Fibroblast of lung (primary cell): ENCODE measurements around the gene RNF7. TPM values are rescaled to one million over a fixed set of nuclear protein-coding genes. Genes with fewer than 3 reads are reported as not detected.
"Not testable (repeated sequence)": the region's sequence is repeated elsewhere in the genome, so short reads cannot be mapped to it uniquely, and the experiment has no call there.

Source experiments
- DNase-seq, 2 donors: peaks; one replicate each; pipeline versions ENCODE4 v3.0.0 to v3.0.0-alpha.2; 2010; ENCODE audit warnings: low read depth in 2 of 2
- H2AFZ ChIP-seq: 2 replicates; pipeline ENCODE4 v1.5.1; 2012; ENCODE audit warnings: low read length, control low read depth, inconsistent platforms
- H3K27ac ChIP-seq: 2 replicates; pipeline ENCODE4 v1.5.1; 2011; ENCODE audit warnings: low read length, control low read depth; ENCODE audit not compliant: insufficient read depth
- H3K27me3 ChIP-seq: 2 replicates; pipeline ENCODE4 v1.5.1; 2011; ENCODE audit warnings: mild to moderate bottlenecking, low read length; ENCODE audit not compliant: control insufficient read depth, insufficient read depth
- H3K36me3 ChIP-seq: 2 replicates; pipeline ENCODE4 v1.5.1; 2011; ENCODE audit warnings: low read length; ENCODE audit not compliant: control insufficient read depth, insufficient read depth
- H3K4me1 ChIP-seq: 2 replicates; pipeline ENCODE4 v1.5.1; 2011; ENCODE audit warnings: low read length; ENCODE audit not compliant: control insufficient read depth, insufficient read depth; ENCODE audit errors: extremely low read depth
- H3K4me2 ChIP-seq: 2 replicates; pipeline ENCODE4 v1.5.1; 2011; ENCODE audit warnings: low read length, control low read depth; ENCODE audit not compliant: insufficient read depth; ENCODE audit errors: extremely low read depth
- H3K4me3 ChIP-seq, 4 experiments: fragments of 200-600 bp in 1 of 4; sonication (generic) in 1 of 4; replicated peaks in 1 of 4; 2 replicates each; pipeline ENCODE4 v1.5.1; 2011 to 2016; ENCODE audit warnings: low read length in 4 of 4, low read depth in 3 of 4, mild to moderate bottlenecking in 3 of 4, control low read depth in 2 of 4, inconsistent platforms in 1 of 4, mixed read lengths in 1 of 4; ENCODE audit not compliant: insufficient read depth in 1 of 4; ENCODE audit errors: control extremely low read depth in 1 of 4
- H3K79me2 ChIP-seq: 2 replicates; pipeline ENCODE4 v1.5.1; 2012; ENCODE audit warnings: mild to moderate bottlenecking, low read length, inconsistent platforms; ENCODE audit not compliant: control insufficient read depth, insufficient read depth
- H3K9ac ChIP-seq: 2 replicates; pipeline ENCODE4 v1.5.1; 2011; ENCODE audit warnings: mild to moderate bottlenecking, low read length, control low read depth; ENCODE audit not compliant: insufficient read depth
- H3K9me3 ChIP-seq: 2 replicates; pipeline ENCODE4 v1.5.1; 2012; ENCODE audit warnings: low read depth, low read length; ENCODE audit not compliant: control insufficient read depth, insufficient read depth
- H4K20me1 ChIP-seq: 2 replicates; pipeline ENCODE4 v1.5.1; 2011; ENCODE audit warnings: low read length; ENCODE audit not compliant: control insufficient read depth, insufficient read depth; ENCODE audit errors: extremely low read depth
- EZH2 ChIP-seq: IDR thresholded peaks from 2 replicates; pipeline ENCODE4 v1.5.1; 2012; ENCODE audit warnings: low read length, control low read depth, mild to moderate bottlenecking; ENCODE audit errors: missing control alignments
- polyA plus RNA-seq, 2 donors: library from polyadenylated mRNA; depleted of rRNA in 1 of 2; stranded (reverse) in 1 of 2; unstranded in 1 of 2; fragments of >200 nt; gene quantifications; 2 replicates each; pipeline ENCODE4 v1.2.1, GENCODE V29; 2011 to 2012; ENCODE audit warnings: missing spikeins in 1 of 2
- total RNA-seq: library from RNA; depleted of rRNA; stranded (reverse); fragments of >200 nt; gene quantifications from 2 replicates; pipeline ENCODE4 v1.2.1, GENCODE V29; 2014
- TF ChIP-seq, protein P1 (sequence below), 2 donors: IDR thresholded peaks in 1 of 2; conservative IDR thresholded peaks in 1 of 2; 1 replicate in 1 of 2; 2 replicates in 1 of 2; pipeline ENCODE4 v1.5.1; 2011 to 2012; ENCODE audit warnings: low read length in 2 of 2, control low read depth in 1 of 2, inconsistent platforms in 1 of 2, low read depth in 1 of 2, mild to moderate bottlenecking in 1 of 2

The RNF7 gene
- total and polyA plus RNA-seq, 2 donors (not counting 1 experiment from before 2014, with no cell fraction given), result 38.6 to 123 TPM

GRCh38 chr3:141784096-141784495 lies 46.0 kb downstream of the RNF7 start:
- DNase-seq, result no peak
- Histone ChIP-seq H2AFZ (no peak overlapping the region), H3K79me2 (no peaks in the 10 kb centered on the region), H3K4me2 (no peak overlapping the region), H4K20me1 (no peaks in the 10 kb centered on the region), H3K4me1 (no peaks in the 10 kb centered on the region), H3K27ac (no peak overlapping the region), H3K9me3 (no peaks in the 10 kb centered on the region), H3K27me3 (no peaks in the 10 kb centered on the region), H3K4me3 (no peak overlapping the region), H3K9ac (no peak overlapping the region), H3K36me3 (no peaks in the 10 kb centered on the region)
- TF ChIP-seq, protein P1, sequence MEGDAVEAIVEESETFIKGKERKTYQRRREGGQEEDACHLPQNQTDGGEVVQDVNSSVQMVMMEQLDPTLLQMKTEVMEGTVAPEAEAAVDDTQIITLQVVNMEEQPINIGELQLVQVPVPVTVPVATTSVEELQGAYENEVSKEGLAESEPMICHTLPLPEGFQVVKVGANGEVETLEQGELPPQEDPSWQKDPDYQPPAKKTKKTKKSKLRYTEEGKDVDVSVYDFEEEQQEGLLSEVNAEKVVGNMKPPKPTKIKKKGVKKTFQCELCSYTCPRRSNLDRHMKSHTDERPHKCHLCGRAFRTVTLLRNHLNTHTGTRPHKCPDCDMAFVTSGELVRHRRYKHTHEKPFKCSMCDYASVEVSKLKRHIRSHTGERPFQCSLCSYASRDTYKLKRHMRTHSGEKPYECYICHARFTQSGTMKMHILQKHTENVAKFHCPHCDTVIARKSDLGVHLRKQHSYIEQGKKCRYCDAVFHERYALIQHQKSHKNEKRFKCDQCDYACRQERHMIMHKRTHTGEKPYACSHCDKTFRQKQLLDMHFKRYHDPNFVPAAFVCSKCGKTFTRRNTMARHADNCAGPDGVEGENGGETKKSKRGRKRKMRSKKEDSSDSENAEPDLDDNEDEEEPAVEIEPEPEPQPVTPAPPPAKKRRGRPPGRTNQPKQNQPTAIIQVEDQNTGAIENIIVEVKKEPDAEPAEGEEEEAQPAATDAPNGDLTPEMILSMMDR (conservative IDR thresholded peaks at IDR 0.05 in 1 of 2, IDR thresholded peaks at IDR 0.05 in 1 of 2; ENCODE audit: low read depth in 1 of 2, low read length in 2 of 2), result no peak
- TF ChIP-seq EZH2, result no peak

GRCh38 chr3:141784531-141784930 lies 46.4 kb downstream of the RNF7 start:
- DNase-seq, result no peak
- Histone ChIP-seq H4K20me1 (no peaks in the 10 kb centered on the region), H3K4me2 (no peak overlapping the region), H3K4me3 (no peak overlapping the region), H3K4me1 (no peaks in the 10 kb centered on the region), H3K79me2 (no peaks in the 10 kb centered on the region), H3K9me3 (no peaks in the 10 kb centered on the region), H2AFZ (no peak overlapping the region), H3K36me3 (no peaks in the 10 kb centered on the region), H3K9ac (no peak overlapping the region), H3K27me3 (no peaks in the 10 kb centered on the region), H3K27ac (no peak overlapping the region)
- TF ChIP-seq, protein P1 (conservative IDR thresholded peaks at IDR 0.05 in 1 of 2, IDR thresholded peaks at IDR 0.05 in 1 of 2; ENCODE audit: low read depth in 1 of 2, low read length in 2 of 2), result no peak
- TF ChIP-seq EZH2, result no peak

GRCh38 chr3:141788149-141788548 lies 50.1 kb downstream of the RNF7 start:
- Histone ChIP-seq H3K4me2 (no peak overlapping the region), H3K27ac (no peak overlapping the region), H4K20me1 (no peaks in the 10 kb centered on the region), H2AFZ (no peak overlapping the region), H3K4me3 (no peak overlapping the region), H3K9me3 (no peaks in the 10 kb centered on the region), H3K79me2 (no peaks in the 10 kb centered on the region), H3K9ac (no peak overlapping the region), H3K27me3 (no peaks in the 10 kb centered on the region), H3K4me1 (no peaks in the 10 kb centered on the region), H3K36me3 (no peaks in the 10 kb centered on the region)
- no peak for DNase-seq
- TF ChIP-seq, protein P1 (conservative IDR thresholded peaks at IDR 0.05 in 1 of 2, IDR thresholded peaks at IDR 0.05 in 1 of 2; ENCODE audit: low read depth in 1 of 2, low read length in 2 of 2), result no peak
- no peak for TF ChIP-seq EZH2

DNA sequence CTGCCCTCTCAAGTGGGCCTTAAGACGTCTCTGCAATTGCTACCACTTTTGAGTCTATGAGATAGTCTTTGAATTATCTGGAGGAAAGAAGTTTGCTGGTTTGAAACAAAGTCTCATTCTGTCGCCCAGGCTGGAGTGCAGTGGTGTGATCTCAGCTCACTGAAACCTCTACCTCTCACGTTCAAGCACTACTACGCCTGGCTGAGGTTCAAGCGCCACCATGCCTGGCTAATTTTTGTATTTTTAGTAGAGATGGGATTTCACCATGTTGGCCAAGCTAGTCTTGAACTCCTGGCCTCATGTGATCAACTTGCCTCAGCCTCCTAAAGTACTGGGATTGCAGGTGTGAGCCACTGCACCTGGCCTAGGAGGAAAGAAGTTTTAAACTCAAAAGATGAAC lies 50.7 kb downstream of the RNF7 start:
- not testable (repeated sequence) for H2AFZ ChIP-seq, H3K4me2 ChIP-seq, H3K4me1 ChIP-seq, H3K27me3 ChIP-seq, H3K27ac ChIP-seq, H3K9me3 ChIP-seq, H3K4me3 ChIP-seq, H3K79me2 ChIP-seq, DNase-seq, H3K36me3 ChIP-seq, H4K20me1 ChIP-seq, H3K9ac ChIP-seq
